Measurements from ENCODE around the gene TH.

- no peak for TF ChIP-seq PBX3 (IDR thresholded peaks at IDR 0.05)
- TF ChIP-seq CTCF (IDR thresholded peaks at IDR 0.05), result no peak
- TF ChIP-seq FOXJ3 (CRISPR knock-in tag; IDR thresholded peaks at IDR 0.05), result no peak
- TF ChIP-seq SMC3 (IDR thresholded peaks at IDR 0.05; ENCODE audit: low read depth, low read length), result no peak
- TF ChIP-seq REST (IDR thresholded peaks at IDR 0.05; ENCODE audit: low read depth, low read length), result no peak
- no peak for TF ChIP-seq MXI1 (IDR thresholded peaks at IDR 0.05; ENCODE audit: low read depth, low read length)
- TF ChIP-seq MAX (IDR thresholded peaks at IDR 0.05; ENCODE audit: low read depth), result no peak
- no peak for TF ChIP-seq EP300 (IDR thresholded peaks at IDR 0.05; ENCODE audit: borderline replicate concordance in 1 of 2, low read depth in 1 of 2, low read length in 1 of 2)
- TF ChIP-seq YY1 (IDR thresholded peaks at IDR 0.05; ENCODE audit: low read depth), result no peak
Measured at GRCh38 chr11:2139621-2140337, 31.8 kb downstream of the TH start.
